Activated CD4-positive, CD25-positive, alpha-beta regulatory T cell treated with anti-CD3 and anti-CD28 coated beads, Interleukin-2, amount 50 U/mL, for 24 hours (primary cell): ENCODE data around the gene ADGRL1.
A peak's percentile ranks its signal among the peaks of the same experiment; 100 is the strongest.
"Not testable (repeated sequence)": the region's sequence is repeated elsewhere in the genome, so short reads cannot be mapped to it uniquely, and the experiment has no call there.

Experiments
- ATAC-seq, 2 donors: fragments of 150-1000 bp; cut with Tn5 transposase; one replicate each; pipeline ENCODE4 v1.10.0; 2021; ENCODE audit warnings: mild to moderate bottlenecking in 1 of 2, moderate library complexity in 1 of 2

ADGRL1 gene

DNA sequence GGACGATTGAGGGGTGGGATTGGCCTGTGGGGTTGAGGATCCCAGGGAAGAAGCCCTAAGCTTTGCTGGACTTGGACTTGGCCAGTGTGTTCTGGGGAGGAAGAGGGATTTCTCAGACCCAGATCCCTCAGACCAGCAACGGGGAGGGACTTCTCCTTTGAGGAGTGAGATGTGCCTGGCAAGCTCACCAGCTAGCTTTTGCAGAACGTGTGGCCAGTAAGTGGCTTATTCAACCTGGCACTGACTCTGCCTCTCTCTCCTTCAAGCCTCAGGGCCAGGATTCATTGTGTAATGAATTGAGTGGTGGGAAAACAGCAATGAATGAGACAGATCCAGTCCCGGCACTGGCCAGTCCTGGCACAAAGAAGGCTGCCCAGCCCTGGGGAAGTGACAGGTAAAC lies 11.9 kb upstream of the ADGRL1 start:
- ATAC-seq = not testable (repeated sequence)

DNA sequence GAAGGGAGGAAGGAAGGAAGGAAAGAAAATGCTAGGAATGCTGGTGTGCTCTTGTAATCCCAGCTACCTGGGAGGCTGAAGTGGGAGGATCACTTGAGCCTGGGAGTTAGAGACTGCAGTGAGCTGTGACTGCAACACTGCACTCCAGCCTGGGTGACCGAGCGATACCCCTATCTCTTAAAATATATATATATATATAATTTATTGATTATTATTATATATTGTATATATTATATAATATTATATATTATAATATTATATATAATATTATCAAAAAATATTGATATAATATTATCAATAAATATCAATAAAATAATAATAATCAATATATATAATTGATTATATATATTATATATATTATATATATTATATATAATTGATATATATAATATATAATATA lies 8.6 kb upstream of the ADGRL1 start:
- ATAC-seq = no peak

DNA sequence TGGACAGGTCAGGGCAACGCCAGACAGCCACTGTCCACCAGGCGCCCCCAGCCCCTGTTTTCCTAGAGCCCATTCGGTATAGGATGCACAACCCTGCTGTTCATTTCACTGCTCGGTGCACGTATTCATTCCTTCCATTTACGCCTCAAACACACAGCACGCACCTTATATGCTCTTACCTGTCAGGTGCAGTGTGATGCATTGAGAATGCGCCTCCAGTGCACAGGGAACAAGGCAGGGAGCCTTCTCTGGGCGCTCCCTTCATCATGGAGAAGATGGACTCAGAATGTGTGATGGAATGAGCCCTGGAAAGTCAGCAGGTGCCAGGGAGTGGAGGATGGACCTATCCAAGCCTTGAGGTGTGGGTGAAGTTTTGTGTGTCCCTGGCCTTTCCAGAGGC lies 4.2 kb upstream of the ADGRL1 start:
- ATAC-seq = not testable (repeated sequence)

DNA sequence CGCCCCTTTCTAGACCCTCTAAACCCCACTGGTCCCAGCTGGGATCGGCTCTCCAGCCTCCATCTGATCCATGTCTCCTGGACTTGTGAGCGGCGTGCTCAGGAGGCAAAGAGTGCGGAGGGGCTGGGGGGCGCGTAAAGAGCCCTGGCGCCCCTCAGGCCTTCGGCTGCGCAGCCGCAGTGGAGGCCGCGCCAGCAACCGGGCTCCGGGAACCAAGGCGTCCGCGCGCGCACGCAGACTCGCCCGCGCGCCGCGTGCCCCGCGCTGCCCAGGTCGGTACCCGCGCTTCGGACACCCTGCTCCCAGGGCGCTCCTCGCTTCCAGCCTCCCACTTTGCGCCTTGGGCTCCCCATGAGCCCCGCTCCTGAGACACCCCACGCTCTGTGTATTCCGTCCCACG lies 3.4 kb upstream of the ADGRL1 start:
- ATAC-seq = not testable (repeated sequence)

DNA sequence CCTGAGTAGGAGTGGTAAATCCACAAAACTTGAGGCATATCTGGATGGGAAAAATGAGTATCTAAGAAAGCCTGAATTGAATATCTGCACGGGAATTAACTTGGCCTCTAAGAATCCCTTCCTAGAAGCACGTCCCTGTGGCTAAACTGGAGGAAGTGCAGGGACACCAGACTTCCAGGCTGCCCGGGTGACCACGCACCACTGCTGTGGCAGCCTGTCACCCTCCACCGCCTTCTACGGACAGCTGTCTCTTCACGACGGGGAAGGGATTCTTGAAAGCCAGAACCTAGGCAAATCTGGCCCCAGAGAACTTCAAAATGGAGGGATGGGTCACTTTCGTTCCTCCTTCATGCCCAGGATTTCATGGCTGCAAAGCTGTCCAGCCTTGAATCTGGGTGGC lies 2.5 kb upstream of the ADGRL1 start:
- not testable (repeated sequence) for ATAC-seq

DNA sequence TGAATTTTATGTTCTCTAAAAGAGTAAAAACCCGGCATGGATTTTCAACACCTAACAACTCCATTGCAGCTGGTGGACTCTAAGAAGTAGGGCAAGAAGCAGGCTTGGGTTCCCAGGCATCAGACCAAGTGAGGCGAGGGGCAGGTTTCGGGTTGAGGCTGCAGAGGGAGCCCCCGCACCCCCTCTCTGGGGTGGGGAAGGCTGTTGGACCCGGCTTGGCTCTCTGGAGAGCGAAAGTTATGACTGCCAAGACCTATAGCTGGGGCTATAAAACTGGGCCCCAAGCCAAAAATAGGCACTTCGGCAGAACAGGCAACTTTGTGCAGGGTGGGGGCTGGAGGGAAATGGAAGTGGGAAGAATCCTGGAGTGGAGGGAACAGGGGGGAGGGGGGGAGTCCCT lies 1.8 kb upstream of the ADGRL1 start:
- ATAC-seq = not testable (repeated sequence)

DNA sequence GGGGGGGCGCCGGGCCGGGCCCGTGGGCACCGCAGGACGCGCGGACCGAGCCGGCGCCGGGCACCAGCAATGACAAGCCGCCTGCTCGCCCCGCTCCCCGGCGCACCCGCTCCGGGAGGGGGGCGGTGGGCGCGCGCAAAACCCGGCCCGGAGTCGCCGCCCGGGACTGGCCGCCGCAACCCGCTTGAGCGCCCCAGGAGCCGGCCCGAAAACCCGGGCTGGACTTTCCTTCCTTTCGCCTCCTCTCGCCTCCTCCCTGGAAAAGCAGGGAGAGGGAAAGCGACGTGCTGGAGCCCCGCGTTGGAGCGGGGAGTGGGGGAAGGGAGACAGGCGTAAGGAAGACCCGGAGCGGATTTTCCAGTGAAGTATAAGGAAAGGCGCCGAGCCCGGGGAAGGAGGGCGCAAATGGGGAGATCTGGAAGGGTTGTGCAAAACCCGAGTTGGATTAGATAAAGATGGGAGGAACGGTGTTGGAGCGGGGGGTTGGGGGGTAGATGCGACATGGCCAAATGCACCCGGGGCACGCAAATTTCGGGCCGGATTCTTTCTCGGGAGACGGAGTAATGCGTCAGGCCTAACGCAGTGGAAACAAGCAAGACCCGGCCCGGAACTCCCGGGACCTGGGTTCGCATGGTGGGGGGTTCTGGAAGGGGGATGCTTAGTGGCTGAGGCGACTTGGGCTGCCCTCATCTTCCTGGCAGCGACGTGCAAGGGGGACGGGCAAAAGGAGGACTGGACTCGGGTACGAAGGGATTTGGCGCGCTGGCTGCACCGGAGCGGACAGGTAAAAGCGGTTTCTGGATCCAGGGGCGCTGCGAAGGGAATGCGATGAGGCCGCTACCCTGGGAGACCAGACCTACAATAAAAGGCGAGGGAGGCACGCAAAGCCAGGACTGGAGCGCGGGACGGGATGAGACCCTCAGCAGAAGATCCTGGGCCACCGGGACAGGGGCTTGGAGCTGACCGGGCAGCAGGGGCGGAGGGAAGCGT lies 1.1 kb upstream of the ADGRL1 start:
- ATAC-seq = peak; percentile 71 to 73

DNA sequence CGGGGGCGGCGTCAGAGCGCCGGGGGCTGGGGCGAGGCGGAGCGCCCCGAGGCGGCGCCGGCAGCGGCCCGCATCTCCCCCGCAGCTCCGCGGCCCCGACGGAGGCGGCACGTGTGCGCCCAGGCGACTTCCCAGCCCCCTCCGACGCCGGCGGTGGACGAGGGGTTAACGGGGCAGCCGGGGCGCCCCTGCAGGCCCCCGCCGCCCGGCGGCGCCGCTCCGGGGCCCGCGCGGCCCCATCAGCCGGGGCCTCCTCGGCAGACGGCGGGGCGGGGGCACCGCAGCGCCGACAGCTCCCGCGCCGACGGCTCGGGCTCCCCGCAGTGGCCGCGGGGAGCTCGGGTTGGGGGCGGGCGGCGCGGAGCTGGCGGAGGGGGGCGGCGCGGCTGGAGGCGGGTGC lies 339 bp upstream of the ADGRL1 start:
- peak in 1 of 2 donors; percentile 19 for ATAC-seq

DNA sequence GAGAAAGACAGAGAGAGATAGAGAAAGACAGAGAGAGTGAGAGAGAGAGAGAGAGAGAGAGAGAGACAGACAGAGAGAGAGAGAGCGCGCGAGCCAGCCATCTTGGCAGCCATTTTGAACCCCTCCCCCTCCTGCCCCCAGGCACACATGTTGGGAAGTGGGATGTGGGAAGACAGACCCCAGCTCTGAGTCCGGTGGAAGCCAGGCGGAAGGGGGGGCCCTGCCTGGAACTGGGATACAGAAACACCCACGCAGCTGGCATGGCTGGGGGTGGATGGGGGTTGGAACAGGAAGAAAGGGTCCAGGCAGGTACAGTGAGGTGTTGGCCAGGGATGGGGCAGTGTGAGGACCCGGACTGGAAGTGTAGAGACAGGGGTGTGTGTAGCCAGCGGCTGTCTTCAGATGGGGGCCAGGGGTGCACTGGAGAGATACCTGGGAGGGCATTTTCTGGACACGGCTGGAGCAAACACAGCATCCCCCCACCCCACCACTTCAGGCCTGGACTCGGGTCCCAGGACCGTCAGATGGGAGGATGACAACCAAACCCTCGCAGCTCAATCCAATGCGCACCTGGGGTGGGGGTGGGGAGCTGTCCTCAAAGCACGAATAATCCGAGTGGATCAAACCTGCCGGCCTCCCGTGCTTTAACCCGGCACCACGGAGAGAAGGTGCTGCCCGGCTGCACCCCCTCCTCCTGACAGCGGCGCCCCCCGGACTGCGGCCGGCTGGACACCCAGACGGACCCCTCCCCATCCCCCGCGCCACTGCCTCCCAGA lies 1.1 kb downstream of the ADGRL1 start:
- ATAC-seq = not testable (repeated sequence)

DNA sequence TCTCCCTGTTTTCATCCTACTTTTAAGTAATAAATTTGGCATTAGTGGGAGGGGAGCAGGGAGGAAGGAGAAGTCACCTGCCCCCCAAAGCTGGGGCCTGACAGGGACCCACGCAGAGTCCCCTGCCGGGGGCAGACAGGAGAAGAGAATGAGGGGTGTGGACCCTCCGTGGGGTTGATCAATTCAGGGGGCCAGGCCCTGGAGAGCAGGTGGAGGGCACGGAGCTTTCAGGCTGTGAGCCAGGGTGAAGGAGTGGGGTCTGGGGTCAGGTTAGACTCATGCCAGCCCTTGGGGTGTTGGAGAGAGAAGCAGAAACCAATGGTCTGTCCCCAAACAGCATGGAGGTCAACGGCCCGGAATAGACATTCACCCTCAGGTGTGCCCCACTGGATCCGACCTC lies 1.8 kb downstream of the ADGRL1 start:
- not testable (repeated sequence) for ATAC-seq

DNA sequence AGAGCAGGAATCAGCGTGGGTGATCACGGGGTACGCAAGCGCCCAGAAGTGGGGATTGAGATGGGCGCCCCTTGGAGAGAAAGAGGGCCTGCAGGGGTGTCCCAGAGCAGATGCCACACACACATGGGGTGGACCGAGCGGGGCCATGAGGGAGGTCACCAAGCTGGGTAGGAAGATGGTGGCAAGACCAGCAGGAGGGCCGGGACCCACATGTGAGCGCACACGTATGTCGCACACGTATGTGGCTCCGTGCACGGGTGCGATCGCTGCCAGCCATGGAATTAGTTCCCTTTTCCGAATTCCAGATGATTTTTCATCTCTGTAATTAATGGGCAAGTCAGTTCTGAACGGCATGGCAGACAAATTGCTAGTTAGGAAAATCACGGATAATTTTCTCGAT lies 2.2 kb downstream of the ADGRL1 start:
- ATAC-seq = not testable (repeated sequence)

DNA sequence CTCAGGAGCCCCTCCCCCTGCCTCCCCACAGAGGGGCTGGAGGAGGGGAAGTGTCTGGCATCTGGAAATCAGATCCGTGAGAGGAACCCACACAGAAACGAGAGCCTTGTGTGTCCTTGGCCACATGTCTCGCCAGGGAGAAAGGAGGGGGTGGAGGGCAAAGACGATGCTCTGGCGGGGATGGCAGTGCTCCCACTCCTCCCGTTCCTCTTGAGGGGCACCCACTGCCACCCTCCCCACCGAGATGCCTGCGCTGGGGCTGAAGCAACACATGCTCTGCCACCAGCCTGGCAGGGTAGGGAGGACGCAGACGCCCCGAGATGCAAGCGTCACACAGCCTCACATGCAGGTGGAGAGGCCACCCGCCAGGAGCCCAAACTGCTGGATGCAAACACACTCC lies 2.8 kb downstream of the ADGRL1 start:
- ATAC-seq = no peak

DNA sequence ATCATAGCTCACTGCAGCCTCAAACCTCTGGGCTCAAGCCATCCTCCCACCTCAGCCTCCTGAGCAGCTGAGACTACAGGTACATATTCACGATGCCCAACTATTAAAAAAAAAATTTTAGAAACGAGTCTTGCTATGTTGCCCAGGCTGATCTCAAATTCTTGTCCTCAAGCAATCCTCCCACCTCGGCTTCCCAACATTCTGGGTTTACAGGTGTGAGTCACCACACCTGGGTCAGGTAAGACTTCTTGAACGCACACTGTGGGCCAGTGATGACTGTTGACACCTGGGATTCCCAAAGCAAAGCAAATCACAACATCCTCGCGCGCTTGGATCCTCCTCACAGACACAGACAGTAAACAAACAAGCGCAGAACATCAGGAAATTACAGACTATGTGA lies 4.5 kb downstream of the ADGRL1 start:
- ATAC-seq = not testable (repeated sequence)

DNA sequence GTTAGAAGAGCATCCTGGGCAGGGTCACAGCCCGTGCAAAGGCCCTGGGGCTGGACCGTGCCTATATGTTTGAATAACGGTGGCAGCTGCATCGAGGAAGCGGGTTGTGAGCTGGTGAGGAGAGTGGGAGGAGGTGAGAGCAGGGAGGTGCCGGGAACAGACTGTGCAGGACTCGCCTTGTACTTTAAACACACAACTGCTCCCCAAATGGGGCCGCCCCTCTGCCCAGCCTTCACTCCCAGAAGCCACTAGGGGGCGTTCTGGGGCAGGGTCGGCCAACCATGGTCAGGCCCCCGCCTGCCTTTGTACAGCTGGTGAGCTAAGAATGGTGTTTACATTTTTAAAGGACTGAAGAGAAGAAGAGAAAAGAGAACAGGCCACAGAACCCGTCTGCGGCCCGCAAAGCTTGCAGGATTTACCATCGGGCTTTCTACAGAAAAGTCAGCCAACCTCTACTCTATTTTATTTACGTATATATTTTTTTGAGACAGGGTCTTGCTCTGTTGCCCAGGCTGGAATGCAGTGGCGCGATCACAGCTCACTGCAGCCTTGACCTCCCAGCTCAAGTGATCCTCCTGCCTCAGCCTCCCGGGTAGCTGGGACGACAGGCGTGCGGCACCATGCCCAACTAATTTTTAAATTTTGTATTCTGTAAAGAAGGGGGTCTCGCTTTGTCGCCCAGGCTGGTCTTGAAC lies 5.7 kb downstream of the ADGRL1 start:
- ATAC-seq = peak; percentile 64 to 68

DNA sequence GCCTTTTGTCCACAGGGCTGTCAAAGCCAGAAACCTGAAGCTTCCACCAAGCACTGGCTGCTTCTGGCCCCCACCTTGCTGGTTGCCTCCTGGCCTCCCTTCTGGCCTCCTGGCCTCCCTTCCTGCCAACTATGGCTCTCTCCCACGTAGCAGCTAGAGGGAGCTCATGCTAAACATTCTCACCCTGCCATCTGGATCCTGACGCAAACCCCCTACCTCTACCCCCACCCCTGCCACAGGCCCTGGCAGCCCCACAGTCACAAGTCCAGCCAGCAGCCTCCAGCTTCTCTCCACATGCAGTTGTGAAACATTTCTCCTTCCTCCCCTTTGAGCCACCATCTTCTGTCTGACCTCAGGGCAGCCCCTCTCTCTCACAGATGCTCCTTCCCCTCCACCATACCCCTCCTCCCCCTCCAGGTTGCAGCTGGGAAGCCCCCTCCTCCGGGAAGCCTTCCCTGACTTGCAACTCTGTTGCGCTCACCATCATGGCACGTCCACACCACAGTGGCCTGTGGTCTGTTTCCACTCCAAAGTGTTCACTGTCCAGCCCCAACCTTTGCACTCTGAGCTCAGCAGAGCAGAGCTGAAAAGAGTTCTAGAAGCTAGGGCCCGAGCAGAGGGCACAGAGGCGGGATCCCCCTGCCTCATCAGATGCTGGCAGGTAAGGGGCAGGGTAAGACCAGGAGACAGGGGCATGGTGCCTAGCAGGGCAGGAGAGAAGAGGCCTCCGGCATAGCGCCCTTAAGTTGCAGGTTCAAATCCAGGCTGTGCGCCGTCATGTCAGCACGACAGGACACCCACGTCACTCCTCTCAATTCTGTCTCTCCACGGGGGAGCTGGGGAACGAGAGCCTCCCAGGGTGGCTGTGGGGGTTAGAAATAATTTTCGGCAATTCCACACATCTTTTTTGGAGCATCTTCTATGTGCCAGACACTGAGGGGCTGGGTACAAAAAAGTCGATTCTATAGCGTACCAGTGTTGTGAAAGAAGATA lies 7.3 kb downstream of the ADGRL1 start:
- ATAC-seq = no peak

DNA sequence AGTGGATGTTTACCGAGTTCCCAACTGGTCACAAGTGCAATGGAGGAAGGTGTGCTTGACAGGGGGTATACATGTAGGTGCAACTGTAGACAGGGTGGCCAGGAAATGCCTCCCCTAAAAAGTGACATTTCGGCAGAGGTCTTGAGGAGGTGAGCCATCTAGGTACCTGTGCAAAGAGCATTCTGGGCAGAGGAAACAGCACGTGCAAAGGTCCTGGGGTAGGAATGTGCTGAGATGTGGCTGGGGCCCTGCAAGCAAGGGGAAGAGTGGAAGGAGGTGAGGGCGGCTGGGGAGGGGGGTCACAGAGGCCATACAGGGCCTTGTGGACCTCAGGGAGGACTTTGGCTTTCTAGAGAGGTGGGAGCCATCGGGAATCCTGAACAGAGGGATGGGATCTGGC lies 8.1 kb downstream of the ADGRL1 start:
- no peak for ATAC-seq

DNA sequence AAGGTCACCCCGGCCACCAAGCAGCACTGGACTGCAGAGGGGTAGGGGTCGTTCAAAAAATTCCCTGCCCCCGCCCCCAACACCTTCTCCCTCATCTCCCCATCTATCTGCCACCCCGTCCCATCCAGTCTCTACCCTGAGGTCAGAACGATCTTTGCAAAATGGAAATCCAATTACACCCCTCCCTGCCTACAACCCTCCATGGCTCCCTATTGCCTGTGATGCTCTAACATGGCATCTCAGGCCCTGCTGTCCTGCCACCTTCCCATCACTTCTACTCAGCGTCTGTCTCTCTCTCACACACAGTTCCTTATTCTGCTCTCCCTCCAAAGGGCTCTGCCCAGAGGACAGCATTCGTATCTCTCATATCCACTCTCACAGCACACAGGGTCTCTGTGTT lies 8.7 kb downstream of the ADGRL1 start:
- not testable (repeated sequence) for ATAC-seq

DNA sequence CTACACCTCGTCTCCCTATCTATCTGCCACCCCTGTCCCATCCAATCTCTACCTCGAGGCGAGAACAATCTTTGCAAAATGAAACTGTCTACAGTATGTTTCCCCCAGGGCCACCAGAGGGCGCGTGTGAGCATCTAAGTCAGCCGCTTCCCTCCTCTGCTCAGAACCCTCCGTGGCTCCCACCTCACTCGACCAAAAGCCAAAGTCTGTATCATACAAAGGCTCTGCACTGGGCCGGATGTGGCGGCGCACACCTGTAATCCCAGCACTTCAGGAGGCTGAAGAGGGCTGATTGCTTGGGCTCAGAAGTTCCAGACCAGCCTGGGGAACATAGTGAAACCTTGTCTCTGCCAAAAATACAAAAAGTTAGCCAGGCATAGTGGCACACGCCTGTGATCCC lies 9.9 kb downstream of the ADGRL1 start:
- peak; percentile 80 to 82 for ATAC-seq

DNA sequence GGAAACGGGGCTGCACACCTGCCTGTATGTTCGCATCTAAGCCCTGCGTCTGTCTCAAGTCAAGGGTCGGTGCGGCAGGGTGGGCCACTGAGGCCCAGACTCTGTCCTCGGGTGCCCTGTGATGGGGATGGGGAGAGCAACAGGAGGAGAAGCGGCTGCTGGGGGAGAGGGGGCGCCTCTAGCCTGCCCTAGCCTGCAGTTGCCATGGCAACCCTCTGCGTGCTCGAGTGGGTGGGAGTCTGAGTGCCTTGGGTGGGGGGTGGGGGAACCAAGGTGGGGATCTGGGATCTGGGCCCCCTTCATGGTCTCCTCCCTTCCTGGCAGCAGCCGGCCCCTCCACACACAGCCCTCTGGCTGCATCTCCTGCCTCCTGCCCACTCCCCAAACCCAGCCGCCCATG lies 10.8 kb downstream of the ADGRL1 start:
- not testable (repeated sequence) for ATAC-seq

DNA sequence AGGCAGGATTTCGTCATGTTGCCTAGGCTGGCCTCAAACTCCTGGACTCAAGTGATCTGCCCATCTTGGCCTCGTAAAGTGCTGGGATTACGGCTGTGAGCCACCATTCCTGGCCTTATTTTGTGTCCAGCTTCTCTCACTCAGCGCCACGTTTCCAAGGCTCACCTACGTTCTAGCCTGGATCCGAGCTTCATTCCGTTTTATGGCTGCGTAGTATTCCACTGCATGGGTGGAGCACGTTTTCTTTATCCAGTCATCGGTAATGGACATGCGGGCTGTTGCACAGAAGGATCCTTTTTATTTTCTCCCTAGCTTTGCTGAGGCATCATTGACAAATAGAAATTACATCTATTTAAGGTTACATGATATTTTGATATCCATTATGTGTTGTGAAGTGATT lies 16.6 kb downstream of the ADGRL1 start:
- no peak for ATAC-seq

DNA sequence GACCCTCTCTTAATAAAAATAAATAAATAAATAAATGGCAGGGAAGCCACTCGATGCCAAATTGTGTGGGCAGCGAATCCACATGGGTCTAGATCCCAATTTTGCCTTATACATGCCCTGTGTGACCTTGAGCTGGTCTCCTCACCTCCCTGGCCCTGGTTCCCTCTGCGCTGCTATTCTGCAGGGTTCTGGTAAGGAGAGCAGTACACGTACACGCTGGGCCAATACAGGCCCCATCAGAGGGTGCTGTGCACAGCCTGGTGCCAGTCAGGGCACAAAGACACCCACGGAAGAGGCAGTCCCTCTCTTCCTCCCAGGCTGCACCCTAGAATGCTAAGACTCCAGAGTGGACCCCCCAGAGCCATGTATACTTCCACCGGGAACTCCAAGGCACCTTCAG lies 17.9 kb downstream of the ADGRL1 start:
- ATAC-seq = not testable (repeated sequence)

DNA sequence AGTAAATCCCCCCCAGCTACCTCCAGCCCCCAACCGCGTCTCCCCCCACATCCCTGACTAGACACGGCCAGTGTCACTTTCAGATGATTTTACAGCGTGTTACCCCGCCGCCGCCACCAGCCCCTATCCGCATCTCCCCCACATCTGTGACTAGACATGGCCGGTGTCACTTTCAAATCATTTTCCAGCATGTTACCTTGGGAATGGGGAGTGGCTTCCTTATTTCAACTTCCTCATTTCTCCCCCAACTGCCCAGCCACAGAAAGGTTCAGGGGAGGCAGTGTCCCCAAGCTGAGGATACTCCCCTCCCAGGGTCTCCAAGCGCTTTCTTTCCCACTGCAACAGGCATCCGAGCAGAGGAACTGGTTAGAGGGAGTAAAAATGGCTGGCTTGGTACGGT lies 18.4 kb downstream of the ADGRL1 start:
- no peak for ATAC-seq
